ENCODE measurements around the gene NLRP14. TPM values are rescaled to one million over a fixed set of nuclear protein-coding genes. Genes with fewer than 3 reads are reported as not detected.
A peak's percentile ranks its signal among the peaks of the same experiment; 100 is the strongest.

Gene NLRP14
- total RNA-seq, 2 experiments from 2014 or later: 0.08 to 0.13 TPM

DNA sequence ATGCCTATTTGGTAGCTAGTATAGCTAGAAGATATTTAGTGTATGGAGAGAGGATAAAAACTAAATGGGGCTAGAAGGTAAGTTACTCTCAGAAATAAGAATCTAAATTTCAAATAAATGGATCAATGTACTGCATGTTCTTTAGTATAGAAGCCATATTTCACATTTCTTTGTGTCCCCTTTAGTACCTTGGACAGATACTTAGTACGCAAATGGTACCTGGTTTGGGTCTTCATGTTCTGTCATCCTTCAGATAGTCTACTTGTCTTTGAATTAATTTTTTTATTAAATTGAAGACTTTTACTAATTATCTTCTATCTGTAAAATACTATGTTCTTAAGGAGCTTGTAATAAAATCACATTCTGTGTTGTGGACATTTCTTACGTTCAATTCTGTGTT lies 42.3 kb downstream of the NLRP14 start:
- no peak for ATAC-seq
- CTCF ChIA-PET: no interaction called here
- H3K9me3 Mint-ChIP-seq (ENCODE audit: insufficient read depth): no peaks in the 10 kb centered on the region

GRCh38 chr11:7072401-7073028 lies 52.2 kb downstream of the NLRP14 start:
- no peaks in the 10 kb centered on the region for H3K36me3 Mint-ChIP-seq (ENCODE audit: low read depth)
- H3K4me3 Mint-ChIP-seq: no peak overlapping the region
- ChIA-PET CTCF (no interaction called here), POLR2A (no interaction called here)
- no peak for ATAC-seq
- H3K27ac Mint-ChIP-seq: no peak overlapping the region
- no peak for DNase-seq
- H3K4me1 Mint-ChIP-seq (ENCODE audit: low read depth): no peaks in the 10 kb centered on the region
- H3K9me3 Mint-ChIP-seq (ENCODE audit: insufficient read depth): no peaks in the 10 kb centered on the region
- no peaks in the 10 kb centered on the region for H3K27me3 Mint-ChIP-seq (ENCODE audit: low read depth)

More for the DNA sequence above, 42.3 kb downstream of the NLRP14 start:
- POLR2A ChIA-PET: no interaction called here
- no peak overlapping the region for H3K4me3 Mint-ChIP-seq
- no peak for DNase-seq
- no peaks in the 10 kb centered on the region for H3K27me3 Mint-ChIP-seq (ENCODE audit: low read depth)
- no peaks in the 10 kb centered on the region for H3K4me1 Mint-ChIP-seq (ENCODE audit: low read depth)
- H3K36me3 Mint-ChIP-seq (ENCODE audit: low read depth): no peaks in the 10 kb centered on the region
- no peak overlapping the region for H3K27ac Mint-ChIP-seq

DNA sequence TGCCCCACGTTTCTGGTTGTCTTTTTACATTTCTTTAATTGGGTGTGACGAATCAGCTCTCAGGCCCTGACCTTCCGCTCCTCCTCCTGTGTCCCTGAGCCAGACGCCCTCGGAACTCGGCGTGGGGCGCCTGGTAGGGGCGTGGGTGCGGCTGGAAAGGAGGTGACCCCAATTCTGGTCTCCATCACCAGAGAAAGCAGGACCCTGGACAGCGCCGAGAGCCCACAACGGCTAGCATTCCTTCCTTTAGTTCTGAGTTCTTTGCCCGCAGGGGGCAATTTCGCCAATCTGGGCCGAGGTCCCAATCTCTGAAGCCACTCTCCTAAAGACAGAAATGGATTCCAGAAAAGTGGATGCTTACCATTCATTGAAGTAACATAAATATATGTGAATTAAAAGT lies 56.8 kb downstream of the NLRP14 start:
- no peak for ATAC-seq
- H3K27me3 Mint-ChIP-seq (ENCODE audit: low read depth): no peaks in the 10 kb centered on the region
- no peak overlapping the region for H3K27ac Mint-ChIP-seq
- no peak overlapping the region for H3K4me3 Mint-ChIP-seq
- CTCF ChIA-PET: no interaction called here
- H3K9me3 Mint-ChIP-seq (ENCODE audit: insufficient read depth): no peaks in the 10 kb centered on the region
- no peak for DNase-seq
- no peaks in the 10 kb centered on the region for H3K4me1 Mint-ChIP-seq (ENCODE audit: low read depth)
- H3K36me3 Mint-ChIP-seq (ENCODE audit: low read depth): no peaks in the 10 kb centered on the region
- POLR2A ChIA-PET: no interaction called here

GRCh38 chr11:7079545-7080135 lies 59.4 kb downstream of the NLRP14 start:
- no peak overlapping the region for H3K27ac Mint-ChIP-seq
- DNase-seq (no peak), ATAC-seq (no peak)
- no peaks in the 10 kb centered on the region for H3K27me3 Mint-ChIP-seq (ENCODE audit: low read depth)
- ChIA-PET CTCF (no interaction called here), POLR2A (no interaction called here)
- no peak overlapping the region for H3K4me3 Mint-ChIP-seq
- H3K9me3 Mint-ChIP-seq (ENCODE audit: insufficient read depth): no peaks in the 10 kb centered on the region
- no peaks in the 10 kb centered on the region for H3K36me3 Mint-ChIP-seq (ENCODE audit: low read depth)
- H3K4me1 Mint-ChIP-seq (ENCODE audit: low read depth): no peaks in the 10 kb centered on the region

DNA sequence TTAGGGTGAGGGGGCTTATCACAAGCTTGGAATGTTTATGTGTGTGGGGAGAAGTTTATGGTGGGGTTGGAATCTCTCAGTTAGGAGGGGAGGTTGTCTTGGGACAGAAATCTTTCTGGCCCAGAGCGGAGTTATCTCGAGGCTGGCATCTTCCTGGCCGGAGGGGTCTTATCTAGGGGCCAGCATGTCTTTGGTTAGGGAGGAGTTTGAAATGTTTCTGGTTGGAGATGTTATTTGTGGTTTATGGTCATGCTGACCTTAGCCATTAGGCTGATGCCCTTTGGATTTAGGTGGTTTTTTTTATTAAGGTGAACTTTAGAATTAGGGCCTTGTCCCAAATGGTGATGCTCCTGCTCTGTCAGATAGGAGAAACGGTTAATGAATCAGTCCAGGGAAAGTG lies 60.6 kb downstream of the NLRP14 start:
- Mint-ChIP-seq H3K4me3 (no peak overlapping the region), H3K4me1 (ENCODE audit: low read depth) (no peaks in the 10 kb centered on the region), H3K36me3 (ENCODE audit: low read depth) (no peaks in the 10 kb centered on the region), H3K27ac (no peak overlapping the region), H3K9me3 (ENCODE audit: insufficient read depth) (no peaks in the 10 kb centered on the region), H3K27me3 (ENCODE audit: low read depth) (no peaks in the 10 kb centered on the region)
- ChIA-PET CTCF (no interaction called here), POLR2A (no interaction called here)
- DNase-seq (no peak), ATAC-seq (no peak)

GRCh38 chr11:7081441-7081840 lies 61.2 kb downstream of the NLRP14 start:
- Mint-ChIP-seq H3K27me3 (ENCODE audit: low read depth) (no peaks in the 10 kb centered on the region), H3K27ac (no peak overlapping the region), H3K36me3 (ENCODE audit: low read depth) (no peaks in the 10 kb centered on the region), H3K4me3 (no peak overlapping the region), H3K4me1 (ENCODE audit: low read depth) (no peaks in the 10 kb centered on the region), H3K9me3 (ENCODE audit: insufficient read depth) (no peaks in the 10 kb centered on the region)
- ATAC-seq (no peak), DNase-seq (no peak)
- ChIA-PET POLR2A (no interaction called here), CTCF (no interaction called here)

GRCh38 chr11:7088921-7089320 lies 68.6 kb downstream of the NLRP14 start, which contains the start of gene RBMXL2:
TSS of gene RBMXL2 (plus strand) at chr11:7088998. CDS start at chr11:7089121, 123 bp downstream.
- CTCF ChIA-PET: no interaction called here
- H3K27me3 Mint-ChIP-seq (ENCODE audit: low read depth): peaks cover 7% of the 10 kb centered on the region
- ATAC-seq (no peak), DNase-seq (no peak)
- no peak within 1 kb of the TSS for H3K27ac Mint-ChIP-seq
- POLR2A ChIA-PET: no interaction called here
- no peak within 1 kb of the TSS for H3K4me3 Mint-ChIP-seq
- no peaks in the 10 kb centered on the region for H3K4me1 Mint-ChIP-seq (ENCODE audit: low read depth)
- no peaks in the 10 kb centered on the region for H3K36me3 Mint-ChIP-seq (ENCODE audit: low read depth)
- H3K9me3 Mint-ChIP-seq (ENCODE audit: insufficient read depth): no peaks in the 10 kb centered on the region

DNA sequence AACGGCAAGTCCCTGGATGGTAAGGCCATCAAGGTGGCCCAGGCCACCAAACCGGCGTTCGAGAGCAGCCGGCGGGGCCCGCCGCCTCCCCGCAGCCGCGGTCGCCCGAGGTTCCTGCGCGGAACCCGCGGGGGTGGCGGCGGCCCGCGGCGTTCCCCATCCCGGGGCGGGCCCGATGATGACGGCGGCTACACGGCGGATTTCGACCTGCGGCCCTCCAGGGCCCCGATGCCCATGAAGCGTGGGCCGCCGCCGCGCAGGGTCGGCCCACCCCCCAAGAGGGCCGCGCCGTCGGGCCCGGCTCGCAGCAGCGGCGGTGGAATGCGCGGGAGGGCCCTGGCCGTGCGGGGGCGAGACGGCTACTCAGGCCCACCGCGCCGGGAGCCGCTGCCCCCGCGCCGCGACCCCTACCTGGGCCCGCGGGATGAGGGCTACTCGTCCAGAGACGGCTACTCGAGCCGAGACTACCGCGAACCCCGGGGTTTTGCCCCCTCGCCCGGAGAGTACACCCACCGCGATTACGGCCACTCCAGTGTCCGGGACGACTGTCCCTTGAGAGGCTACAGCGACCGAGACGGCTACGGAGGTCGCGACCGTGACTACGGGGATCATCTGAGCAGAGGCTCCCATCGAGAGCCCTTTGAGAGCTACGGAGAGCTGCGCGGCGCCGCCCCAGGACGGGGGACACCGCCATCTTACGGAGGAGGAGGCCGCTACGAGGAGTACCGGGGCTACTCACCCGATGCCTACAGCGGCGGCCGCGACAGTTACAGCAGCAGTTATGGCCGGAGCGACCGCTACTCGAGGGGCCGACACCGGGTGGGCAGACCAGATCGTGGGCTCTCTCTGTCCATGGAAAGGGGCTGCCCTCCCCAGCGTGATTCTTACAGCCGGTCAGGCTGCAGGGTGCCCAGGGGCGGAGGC lies 69.3 kb downstream of the NLRP14 start:
- Mint-ChIP-seq H3K27me3 (ENCODE audit: low read depth) (peaks cover 7% of the 10 kb centered on the region), H3K36me3 (ENCODE audit: low read depth) (no peaks in the 10 kb centered on the region), H3K27ac (no peak overlapping the region), H3K4me1 (ENCODE audit: low read depth) (no peaks in the 10 kb centered on the region), H3K9me3 (ENCODE audit: insufficient read depth) (no peaks in the 10 kb centered on the region), H3K4me3 (no peak overlapping the region)
- POLR2A ChIA-PET: no interaction called here
- ATAC-seq (no peak), DNase-seq (no peak)
- CTCF ChIA-PET: no interaction called here

GRCh38 chr11:7098235-7098832 lies 78.1 kb downstream of the NLRP14 start:
- POLR2A ChIA-PET: no interaction called here
- CTCF ChIA-PET: interaction anchor here (0.7 to 3.0 kb wide), 14 partner anchors 174 to 795 kb away, joined by 3 to 34 read pairs (median 4); no protein-coding TSS in a partner anchor
- Mint-ChIP-seq H3K9me3 (ENCODE audit: insufficient read depth) (no peaks in the 10 kb centered on the region), H3K27me3 (ENCODE audit: low read depth) (peaks cover 20% of the 10 kb centered on the region), H3K4me3 (no peak overlapping the region), H3K36me3 (ENCODE audit: low read depth) (no peaks in the 10 kb centered on the region), H3K4me1 (ENCODE audit: low read depth) (no peaks in the 10 kb centered on the region), H3K27ac (no peak overlapping the region)
- ATAC-seq: peak; percentile 64
- peak; percentile 24 for DNase-seq

DNA sequence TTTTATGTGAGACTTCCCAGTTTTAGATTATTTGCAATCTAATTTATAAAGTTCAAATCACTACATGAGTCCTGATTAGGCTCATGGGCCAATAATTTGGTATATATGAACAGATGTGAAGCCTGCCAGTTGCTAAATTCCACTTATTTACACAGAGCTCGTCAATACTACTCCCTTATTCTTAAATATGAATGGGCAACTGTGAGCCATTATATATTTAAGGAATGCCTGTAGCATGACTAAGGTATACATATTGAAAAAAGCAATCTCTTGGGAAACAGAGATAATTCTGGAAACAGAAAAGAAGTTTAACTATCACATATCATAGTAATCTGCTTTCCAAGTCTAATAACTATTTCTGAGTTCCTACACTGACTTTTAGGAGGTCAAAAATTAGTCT lies 95.5 kb downstream of the NLRP14 start:
- ATAC-seq: no peak
- POLR2A ChIA-PET: no interaction called here
- H3K4me3 Mint-ChIP-seq: no peak overlapping the region
- no peaks in the 10 kb centered on the region for H3K9me3 Mint-ChIP-seq (ENCODE audit: insufficient read depth)
- H3K27me3 Mint-ChIP-seq (ENCODE audit: low read depth): peaks cover 5% of the 10 kb centered on the region
- DNase-seq: no peak
- CTCF ChIA-PET: no interaction called here
- no peaks in the 10 kb centered on the region for H3K4me1 Mint-ChIP-seq (ENCODE audit: low read depth)
- H3K27ac Mint-ChIP-seq: no peak overlapping the region
- no peaks in the 10 kb centered on the region for H3K36me3 Mint-ChIP-seq (ENCODE audit: low read depth)

DNA sequence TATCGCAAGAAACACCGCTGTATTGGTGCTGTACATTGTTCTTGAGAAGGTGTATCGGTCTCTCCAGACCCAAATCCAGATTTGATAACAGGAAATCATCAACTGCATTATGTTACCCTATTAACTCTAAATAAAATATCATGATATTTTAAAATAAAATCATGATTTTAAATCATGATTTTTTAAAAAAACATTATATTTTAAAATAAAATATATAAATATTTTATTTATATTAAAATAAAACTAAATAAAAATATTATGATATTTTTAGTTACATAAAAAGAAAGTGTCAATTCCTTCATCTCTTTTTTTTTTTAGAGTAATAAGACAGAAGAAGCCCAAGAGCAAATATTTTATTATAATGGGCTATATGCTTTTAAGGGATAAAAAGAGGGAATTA lies 96.1 kb downstream of the NLRP14 start:
- ATAC-seq: no peak
- H3K4me3 Mint-ChIP-seq: no peak overlapping the region
- ChIA-PET POLR2A (no interaction called here), CTCF (no interaction called here)
- H3K4me1 Mint-ChIP-seq (ENCODE audit: low read depth): no peaks in the 10 kb centered on the region
- H3K36me3 Mint-ChIP-seq (ENCODE audit: low read depth): no peaks in the 10 kb centered on the region
- DNase-seq: no peak
- H3K27ac Mint-ChIP-seq: no peak overlapping the region
- peaks cover 5% of the 10 kb centered on the region for H3K27me3 Mint-ChIP-seq (ENCODE audit: low read depth)
- no peaks in the 10 kb centered on the region for H3K9me3 Mint-ChIP-seq (ENCODE audit: insufficient read depth)

Measured in activated CD8-positive, alpha-beta T cell treated with anti-CD3 and anti-CD28 coated beads, Interleukin-2, amount 10 ng/mL, durations not matched to agents 7 days and 5 days (primary cell).